GM12801 (cell line): ENCODE data around the gene SEMA3F.

ENCODE experiments used
- TF ChIP-seq, protein P1 (sequence below): IDR thresholded peaks from one replicate; pipeline ENCODE4 v1.5.1; 2011; ENCODE audit warnings: control low read depth; ENCODE audit not compliant: insufficient read length; ENCODE audit errors: extremely low read depth

SEMA3F gene

GRCh38 chr3:50213373-50213772 lies 58.2 kb downstream of the SEMA3F start:
- TF ChIP-seq, protein P1, sequence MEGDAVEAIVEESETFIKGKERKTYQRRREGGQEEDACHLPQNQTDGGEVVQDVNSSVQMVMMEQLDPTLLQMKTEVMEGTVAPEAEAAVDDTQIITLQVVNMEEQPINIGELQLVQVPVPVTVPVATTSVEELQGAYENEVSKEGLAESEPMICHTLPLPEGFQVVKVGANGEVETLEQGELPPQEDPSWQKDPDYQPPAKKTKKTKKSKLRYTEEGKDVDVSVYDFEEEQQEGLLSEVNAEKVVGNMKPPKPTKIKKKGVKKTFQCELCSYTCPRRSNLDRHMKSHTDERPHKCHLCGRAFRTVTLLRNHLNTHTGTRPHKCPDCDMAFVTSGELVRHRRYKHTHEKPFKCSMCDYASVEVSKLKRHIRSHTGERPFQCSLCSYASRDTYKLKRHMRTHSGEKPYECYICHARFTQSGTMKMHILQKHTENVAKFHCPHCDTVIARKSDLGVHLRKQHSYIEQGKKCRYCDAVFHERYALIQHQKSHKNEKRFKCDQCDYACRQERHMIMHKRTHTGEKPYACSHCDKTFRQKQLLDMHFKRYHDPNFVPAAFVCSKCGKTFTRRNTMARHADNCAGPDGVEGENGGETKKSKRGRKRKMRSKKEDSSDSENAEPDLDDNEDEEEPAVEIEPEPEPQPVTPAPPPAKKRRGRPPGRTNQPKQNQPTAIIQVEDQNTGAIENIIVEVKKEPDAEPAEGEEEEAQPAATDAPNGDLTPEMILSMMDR: no peak

DNA sequence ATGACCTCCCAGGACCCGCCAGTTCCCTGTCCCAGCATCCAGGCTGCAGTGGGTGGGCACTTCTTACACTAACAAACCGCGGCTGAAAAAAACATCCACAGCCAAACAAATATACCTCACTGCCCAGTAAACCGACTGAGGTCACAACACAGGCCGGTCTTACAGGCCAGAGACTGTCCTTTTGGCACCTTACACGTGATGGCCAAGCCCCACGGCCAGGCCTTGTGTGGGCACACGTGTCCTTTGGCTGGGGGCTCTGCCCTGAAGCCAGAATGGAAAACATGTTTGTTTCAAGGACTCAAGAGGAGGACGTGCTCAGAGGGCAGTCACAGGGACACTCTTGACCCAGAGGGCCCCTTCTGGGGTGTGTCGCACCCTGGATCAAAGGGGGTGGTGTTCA lies 59.7 kb downstream of the SEMA3F start:
- TF ChIP-seq, protein P1: no peak

- TF ChIP-seq, protein P1: no peak
Observed at GRCh38 chr3:50215529-50215928, 60.4 kb downstream of the SEMA3F start.

GRCh38 chr3:50217681-50218080 lies 62.6 kb downstream of the SEMA3F start:
- TF ChIP-seq, protein P1: no peak

- TF ChIP-seq, protein P1: no peak
Observed at GRCh38 chr3:50218448-50218847, 63.3 kb downstream of the SEMA3F start.

- TF ChIP-seq, protein P1: no peak
Observed at GRCh38 chr3:50219285-50219684, 64.2 kb downstream of the SEMA3F start.

DNA sequence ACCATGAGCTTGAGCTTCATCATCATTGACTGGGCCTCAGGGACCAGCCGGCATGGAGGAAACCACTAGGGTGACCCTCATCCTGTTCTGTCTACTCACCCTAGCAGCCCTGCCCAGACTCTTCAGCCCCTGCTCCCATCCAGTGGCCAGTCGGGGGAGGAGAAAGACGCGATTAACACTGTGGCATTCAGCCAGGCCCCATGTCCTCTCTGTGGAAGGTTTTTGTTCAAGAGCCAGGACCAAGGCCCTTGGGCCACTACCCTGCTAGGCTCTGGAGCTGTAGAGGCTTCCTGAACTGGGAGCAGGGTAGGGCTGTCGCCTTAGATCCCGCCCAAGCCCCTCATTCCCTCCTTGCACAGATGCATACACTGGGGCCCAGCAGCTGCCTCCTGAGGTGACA lies 65.0 kb downstream of the SEMA3F start:
- TF ChIP-seq, protein P1: no peak

- TF ChIP-seq, protein P1: no peak
Observed at GRCh38 chr3:50221051-50221410, 65.9 kb downstream of the SEMA3F start.
